Fibroblast of peridontal ligament (primary cell): ENCODE measurements around the gene IFNA10.
"Not testable (repeated sequence)": the region's sequence is repeated elsewhere in the genome, so short reads cannot be mapped to it uniquely, and the experiment has no call there.

Source experiments
- DNase-seq: peaks from one replicate; pipeline ENCODE4 v3.0.0-alpha.2; 2010; ENCODE audit errors: extremely low read depth

The IFNA10 gene

DNA sequence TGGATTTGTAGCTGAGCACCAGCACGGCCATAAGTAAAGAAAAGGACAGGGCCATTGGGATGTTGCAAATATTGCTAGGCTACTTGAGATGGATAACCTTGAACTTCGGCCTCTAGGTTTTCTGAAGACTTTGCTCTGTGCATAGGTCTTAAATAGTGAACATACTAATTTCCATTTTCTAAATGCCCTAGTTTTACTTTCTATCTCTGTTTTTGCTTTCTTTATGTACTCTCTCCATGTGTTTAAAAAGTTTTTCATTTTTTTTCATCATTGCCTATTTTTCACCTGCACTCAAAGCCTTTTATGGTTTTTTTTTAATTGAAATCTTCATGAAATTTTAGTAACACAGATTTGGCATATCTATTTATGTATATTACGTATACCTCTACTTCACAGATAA, at the start of gene IFNA10:
Gene IFNA10, minus strand, starts transcription at position 101 of the 400 bp plus-strand sequence. Its CDS starts 46 bp downstream, at position 55.
- DNase-seq, result not testable (repeated sequence)

DNA sequence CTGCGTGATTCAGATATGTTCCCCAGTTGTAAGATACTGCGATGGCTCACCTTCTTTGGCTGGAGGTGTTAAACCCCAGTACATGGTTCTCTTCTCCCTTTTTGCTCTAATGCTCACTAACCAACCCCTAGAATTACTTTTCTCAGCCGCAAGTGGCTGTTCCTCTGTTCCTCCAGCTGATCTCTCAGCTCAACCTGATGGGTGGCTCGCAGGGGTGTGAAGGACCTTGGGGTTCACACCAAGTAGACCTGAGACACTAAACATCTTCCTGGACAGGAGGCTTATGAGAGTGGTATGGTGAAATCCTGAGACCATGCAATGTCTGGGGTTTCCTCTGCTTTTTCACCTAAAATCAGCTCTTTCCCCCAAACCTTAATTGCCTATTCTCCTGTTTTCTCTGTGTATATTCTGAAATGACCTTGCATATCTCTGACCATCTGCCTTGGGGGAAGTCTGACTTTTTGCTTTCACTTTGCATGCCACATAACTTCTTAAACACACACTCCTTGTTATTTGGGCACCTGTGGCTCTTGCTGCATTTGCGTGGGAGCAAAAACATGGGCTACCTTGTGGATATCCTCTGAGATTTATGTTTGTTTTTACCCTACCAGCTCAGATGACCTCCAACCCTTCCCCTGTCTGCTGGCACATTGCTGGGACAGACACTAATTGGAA, 48.7 kb upstream of the IFNA10 start:
- no peak for DNase-seq

DNA sequence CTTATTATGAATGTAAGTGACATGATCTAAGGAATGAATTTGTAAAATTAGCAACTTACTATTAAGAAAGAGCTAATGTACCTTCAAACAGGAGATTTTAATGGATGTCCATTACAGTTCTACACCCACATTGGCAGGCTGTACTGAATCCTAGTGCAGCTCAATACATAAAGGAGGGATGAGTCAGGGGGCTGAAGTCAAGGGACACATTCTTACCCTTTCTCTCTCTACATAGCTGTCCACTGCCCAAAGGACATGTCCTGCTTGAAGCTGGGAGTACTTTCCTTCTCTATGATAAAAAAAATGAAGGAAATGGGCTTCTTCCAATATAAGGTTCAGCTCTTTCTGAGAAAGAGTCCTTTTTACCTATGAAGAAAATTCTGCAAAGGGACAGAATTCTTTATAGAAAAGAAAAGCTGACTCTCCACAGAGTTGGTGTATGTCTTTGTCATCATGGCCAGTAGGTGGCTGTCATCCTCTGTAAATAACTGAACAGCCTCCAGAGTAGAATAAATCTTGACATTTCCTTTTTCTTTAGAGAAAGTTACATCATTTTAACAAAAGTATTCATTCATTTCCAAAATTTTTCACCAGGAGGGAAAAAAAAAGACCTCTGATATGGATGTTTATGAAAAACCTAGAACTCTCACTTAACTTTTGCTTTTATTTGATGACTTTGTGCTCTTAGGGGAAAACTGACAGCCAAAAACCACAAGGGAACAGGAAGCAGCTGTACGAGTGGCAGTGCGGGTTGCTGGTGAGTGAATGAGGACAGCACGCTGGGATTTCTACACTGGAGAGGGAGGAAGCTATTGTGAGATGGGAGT, 46.0 kb upstream of the IFNA10 start:
- peak; percentile 34 for DNase-seq

DNA sequence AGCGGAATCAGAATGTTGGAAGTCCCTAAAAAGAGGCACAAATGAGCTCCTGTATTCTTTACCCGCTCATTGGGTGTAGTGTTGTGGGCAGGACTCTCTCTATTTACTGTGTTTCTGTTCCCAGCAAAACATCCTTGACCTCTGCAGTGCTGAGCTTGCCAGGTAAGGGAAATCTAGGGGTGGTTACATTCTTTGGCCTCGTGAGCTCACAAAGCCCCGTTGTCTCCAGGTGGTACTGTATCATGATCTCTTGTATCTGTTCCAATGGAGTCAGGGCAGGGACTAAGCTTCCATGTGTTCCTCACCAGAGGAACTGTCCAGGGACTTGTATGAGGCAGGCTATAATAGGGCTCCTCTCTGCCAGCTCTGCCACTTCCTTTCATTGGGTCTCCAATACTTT, 44.7 kb upstream of the IFNA10 start:
- no peak for DNase-seq

DNA sequence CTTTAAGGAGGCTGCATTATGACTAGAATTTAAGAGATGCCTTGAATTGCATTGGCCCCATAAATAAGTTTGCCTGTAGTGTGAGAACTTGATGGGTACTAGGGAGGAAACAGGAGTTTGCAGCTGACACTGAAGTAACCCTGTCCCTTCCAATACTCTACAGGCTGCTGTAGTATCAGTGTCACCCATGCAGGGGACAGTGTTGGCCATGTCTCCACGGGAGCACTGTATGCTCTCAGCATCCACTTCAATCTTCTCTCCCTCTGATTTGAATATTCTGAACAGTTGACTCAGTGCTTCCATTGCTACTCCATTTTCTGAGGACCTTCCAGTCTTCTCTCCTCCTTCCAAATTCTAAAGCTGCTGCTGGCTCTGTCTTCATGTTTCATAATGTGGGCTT, 44.2 kb upstream of the IFNA10 start:
- DNase-seq, result no peak

DNA sequence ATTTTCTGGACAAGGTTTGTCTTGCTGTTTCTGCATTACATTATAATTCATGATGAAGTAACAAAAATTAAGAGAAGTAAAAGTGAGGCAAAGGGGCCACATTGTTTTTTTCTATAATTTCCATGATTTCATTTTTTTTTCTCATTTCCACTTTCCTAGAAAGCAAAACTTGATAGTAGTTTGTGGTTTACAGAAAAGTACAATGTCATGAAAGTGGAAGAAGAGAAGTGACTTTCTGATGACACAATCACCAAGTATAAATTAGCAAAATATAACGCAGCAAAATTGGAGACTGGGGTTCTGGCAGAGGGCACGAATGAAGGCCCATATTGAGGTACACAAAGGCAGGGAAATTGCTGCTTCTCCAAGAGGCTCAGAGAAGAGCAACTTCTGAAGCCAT, 37.9 kb upstream of the IFNA10 start:
- DNase-seq, result no peak

DNA sequence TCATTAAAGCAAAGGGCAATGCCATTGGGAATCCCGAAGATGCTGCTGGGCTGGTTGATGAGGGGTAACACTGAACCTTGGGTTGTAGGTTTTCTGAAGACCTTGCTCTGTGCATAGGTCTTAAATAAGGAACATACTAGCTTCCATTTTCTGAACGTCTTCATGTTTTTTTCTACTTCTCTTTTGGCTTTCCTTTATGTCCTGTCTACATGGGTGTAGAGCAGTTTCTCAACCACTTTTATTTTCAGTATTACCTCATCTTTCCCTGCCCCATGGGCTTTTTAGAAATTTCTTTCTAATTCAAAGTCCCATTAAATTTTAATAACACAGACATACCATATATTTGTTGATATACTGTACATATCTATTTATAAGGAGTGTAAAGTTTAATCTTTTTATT, 33.0 kb upstream of the IFNA10 start, which contains the start of gene IFNA14:
Gene IFNA14, minus strand, starts transcription at position 95 of the 400 bp plus-strand sequence. Its CDS starts 70 bp downstream, at position 25.
- no peak for DNase-seq

DNA sequence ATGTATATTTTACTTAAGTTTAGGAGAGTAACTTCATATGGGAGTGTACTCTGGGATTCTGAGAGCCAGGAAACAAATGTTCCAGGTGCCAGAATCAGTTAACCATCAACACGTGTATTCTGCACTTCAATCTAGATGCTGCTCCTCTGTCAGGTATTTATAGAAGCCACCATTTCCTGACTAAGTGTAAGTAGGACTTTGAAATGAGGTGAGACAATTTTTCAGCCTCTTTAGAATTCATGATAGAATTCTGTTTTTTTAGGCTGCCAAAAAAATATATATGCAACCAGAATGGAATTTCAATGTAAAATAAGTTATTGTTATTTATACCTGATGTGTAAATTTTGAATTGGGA, 29.4 kb upstream of the IFNA10 start:
- DNase-seq, result not testable (repeated sequence)

DNA sequence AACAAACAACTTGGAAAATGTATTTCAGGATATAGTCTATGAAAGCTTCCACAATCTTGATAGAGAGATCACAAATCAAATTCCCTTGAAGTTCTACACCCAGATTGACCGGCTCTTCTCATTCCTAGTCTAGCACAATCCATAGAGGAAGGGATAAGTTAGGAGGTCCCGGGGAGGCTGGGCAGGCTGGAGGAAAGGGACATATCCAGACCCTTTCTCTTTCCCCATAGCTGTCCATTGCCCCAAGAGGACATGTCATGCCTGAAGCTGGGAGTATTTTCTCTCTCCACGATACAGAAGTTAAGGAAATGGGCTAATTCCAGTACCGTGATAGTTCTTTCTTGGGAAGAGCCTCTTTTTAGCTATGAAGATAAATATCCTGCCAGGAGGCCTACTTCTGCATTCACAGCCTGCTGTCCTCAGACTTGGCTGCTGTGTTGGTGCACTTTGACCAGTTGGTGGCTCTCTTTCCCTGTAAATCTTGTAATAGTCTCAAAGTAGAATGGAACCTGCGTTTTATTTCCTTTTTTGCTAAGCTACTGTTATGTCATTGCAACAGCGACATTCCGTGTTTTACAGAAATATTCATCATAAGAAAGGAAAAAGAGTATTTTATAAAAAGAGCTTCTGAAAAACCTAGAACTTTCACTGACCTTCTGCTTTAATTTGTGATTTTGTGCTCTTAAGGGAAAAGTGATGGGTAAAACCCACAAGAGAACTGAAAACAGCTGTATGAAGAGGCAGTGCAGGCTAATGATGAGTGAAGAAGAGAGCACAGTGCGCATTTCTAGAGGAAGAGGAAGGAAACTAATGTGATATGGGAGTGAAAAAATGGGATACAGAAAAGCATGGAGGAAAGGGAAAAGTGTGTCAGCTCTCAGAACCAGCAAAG, 28.8 kb upstream of the IFNA10 start:
- DNase-seq, result peak; percentile 58

DNA sequence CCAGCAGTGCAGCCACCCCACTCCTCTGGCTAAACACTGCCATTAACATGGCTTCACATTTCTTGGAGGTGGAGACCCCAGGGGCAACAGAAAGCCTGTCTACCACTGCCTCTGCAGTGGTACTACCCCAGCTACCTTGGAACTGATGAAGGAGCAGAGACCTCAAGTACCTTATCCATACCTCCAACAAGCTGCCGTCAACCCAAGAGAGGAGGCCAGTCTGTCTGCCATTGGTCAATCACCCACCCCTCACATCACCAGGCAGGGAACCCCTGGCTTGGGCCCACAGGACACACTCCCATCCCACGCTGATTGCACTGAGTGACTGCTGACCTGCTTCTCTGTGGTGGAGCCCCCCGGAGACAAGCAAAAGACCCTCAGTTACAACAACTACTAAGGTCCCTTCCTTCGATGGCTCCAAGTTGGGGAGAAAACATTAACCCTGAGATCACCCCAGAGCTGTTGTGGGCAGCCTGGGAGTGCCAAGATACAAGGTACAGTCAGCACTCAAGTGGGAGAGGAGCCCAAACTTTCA, 27.3 kb upstream of the IFNA10 start:
- no peak for DNase-seq

DNA sequence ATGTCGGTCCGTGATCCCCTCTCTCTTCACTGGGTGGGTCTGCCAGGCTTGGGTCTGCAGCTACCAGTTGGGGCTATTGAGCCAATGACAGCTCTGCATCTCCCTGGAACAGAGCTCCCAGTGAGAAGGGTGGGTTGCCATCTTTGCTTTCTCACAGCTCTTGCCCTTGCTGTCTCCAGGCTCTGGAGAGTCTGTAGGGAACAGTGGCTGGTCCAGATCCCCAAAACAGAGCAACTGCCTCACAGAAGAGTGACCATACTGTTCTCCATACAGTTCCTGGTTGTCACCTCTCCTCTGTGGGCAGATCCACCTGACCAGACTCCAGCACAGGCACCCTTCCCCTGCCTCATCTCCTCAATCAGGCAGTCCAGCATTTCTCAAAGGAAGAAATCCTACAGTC, 26.3 kb upstream of the IFNA10 start:
- DNase-seq, result no peak

DNA sequence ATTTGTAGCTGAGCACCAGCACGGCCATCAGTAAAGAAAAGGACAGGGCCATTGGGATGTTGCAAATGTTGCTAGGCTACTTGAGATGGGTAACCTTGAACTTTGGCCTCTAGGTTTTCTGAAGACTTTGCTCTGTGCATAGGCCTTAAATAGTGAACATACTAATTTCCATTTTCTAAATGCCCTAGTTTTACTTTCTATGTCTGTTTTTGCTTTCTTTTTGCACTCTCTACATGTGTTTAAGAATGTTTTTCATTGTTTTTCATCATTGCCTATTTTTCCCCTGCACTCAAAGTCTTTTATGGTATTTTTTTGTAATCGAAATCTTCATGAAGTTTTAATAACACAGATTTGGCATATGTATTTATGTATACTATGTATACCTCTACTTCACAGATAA, 21.2 kb upstream of the IFNA10 start, which contains the start of gene IFNA17:
Gene IFNA17, minus strand, starts transcription at position 101 of the 400 bp plus-strand sequence. Its CDS starts 49 bp downstream, at position 52.
- DNase-seq, result no peak

DNA sequence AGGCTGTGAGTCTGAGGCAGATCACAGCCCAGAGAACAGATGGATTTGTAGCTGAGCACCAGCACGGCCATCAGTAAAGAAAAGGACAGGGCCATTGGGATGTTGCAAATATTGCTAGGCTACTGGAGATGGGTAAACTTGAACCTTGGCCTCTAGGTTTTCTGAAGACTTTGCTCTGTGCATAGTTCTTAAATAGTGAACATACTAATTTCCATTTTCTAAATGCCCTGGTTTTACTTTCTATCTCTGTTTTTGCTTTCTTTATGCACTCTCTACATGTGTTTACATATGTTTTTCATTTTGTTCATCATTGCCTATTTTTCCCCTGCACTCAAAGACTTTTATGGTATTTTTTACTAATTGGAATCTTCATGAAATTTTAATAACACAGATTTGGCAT, 10.3 kb upstream of the IFNA10 start, which contains the start of gene IFNA16:
Gene IFNA16, minus strand, starts transcription at position 101 of the 400 bp plus-strand sequence. Its CDS starts 6 bp downstream, at position 95.
- not testable (repeated sequence) for DNase-seq

DNA sequence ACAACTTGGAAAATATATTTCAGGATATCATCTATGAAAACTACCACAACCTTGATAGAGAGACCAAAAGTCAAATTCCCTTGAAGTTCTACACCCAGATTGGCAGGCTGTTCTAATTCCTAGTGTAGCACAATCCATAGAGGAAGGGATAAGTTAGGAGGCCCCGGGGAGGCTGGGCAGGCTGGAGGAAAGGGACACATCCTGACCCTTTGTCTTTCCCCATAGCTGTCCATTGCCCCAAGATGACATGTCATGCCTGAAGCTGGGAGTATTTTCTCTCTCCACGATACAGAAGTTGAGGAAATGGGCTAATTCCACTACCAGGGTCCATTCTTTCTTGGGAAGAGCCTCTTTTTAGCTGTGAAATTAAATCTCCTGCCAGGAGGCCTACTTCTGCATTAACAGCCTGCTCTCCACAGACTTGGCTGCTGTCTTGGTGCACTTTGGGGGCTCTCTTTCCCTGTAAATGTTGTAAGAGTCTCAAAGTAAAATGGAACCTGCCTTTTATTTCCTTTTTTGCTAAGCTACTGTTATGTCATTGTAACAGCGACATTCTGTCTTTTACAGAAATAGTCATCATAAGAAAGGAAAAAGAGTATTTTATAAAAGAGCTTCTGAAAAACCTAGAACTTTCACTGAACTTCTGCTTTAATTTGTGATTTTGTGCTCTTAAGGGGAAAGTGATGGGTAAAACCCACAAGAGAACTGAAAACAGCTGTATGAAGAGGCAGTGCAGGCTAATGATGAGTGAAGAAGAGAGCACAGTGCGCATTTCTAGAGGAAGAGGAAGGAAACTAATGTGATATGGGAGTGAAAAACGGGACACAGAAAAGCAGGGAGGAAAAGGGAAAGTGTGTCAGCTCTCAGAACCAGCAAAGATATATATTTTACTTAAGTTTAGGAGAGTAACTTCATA, 6.7 kb upstream of the IFNA10 start:
- DNase-seq, result peak; percentile 8

DNA sequence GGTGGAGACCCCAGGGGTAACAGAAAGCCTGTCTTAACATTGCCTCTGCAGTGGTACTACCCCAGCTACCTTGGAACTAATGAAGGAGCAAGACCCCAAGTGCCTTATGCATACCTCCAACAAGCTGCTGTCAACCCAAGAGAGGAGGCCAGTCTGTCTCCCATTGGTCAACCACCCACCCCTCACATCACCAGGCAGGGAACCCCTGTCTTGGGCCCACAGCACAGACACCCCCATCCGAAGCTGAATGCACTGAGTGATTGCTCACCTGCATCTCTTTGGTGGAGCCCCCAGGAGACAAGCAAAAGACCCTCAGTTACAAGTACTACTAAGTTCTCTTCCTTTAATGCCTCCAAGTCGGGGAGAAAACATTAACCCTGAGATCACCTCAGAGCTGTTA, 5.2 kb upstream of the IFNA10 start:
- DNase-seq, result not testable (repeated sequence)

DNA sequence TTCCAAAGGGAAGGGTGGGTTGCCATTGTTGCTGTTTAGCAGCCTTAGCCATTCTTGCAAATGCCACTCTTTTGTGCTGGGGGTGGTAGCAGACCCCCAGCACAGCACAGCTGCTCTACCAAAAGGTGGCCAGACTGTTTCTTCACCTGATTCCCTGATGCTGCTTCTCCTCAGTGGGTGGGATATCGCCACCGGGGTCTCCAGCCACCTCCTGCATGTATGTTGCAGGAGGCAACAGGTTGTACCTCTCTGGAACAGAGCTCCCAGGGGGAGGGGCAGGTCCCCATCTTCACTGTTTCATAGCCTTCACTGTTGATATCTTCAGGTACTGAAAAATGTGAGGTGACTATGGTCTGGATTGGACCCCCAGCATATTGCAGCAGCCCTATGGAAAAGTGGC, 3.8 kb upstream of the IFNA10 start:
- DNase-seq, result not testable (repeated sequence)

DNA sequence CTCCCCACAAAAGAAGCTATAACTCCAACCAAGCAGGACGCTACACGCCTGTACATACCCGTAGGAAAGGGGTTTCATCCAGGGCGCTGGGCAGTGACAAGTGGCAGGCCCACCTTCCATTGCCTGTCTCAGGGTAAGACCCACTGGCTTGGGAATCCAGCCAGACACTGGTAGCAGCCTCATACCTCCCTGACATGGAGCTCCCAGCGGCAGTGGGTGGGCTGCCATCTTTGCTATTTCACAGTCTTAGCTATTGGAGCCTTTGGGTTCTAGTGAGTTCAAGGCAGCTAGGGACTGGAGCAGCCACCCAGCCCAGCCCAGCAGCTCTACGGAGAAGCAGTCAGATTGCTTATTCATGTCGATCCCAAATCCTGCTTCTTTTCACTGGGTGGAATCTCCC, 3.4 kb upstream of the IFNA10 start:
- DNase-seq, result no peak

DNA sequence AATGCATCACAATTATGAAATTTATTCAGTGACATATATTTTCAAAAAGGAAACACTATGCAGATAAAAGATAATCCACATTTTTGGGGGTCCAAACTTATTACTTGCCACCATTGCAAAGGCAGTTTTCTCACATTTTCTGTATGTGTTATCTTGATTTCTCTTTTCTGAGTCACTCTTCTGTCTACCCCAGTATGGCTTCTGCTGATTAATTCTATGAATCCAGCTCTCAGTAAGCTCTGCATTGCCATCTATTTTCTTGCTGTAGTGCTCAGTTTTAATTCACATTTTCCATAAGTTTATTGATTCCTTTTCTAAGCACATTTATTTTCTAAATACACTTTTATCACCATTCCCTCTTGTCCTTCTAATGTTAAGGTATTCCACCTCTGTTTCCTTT, 1.7 kb downstream of the IFNA10 start:
- DNase-seq, result no peak

DNA sequence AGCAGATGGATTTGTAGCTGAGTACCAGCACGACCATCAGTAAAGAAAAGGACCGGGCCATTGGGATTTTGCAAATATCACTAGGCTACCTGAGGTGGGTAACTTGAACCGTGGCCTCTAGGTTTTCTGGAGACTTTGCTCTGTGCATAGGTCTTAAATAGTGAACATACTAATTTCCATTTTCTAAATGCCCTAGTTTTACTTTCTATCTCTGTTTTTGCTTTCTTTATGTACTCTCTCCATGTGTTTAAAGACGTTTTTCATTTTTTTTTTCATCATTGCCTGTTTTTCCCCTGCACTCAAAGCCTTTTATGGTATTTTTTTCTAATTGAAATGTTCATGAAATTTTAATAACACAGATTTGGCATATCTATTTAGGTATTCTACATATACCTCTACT, 4.8 kb downstream of the IFNA10 start, which contains the start of gene IFNA7:
Gene IFNA7, minus strand, starts transcription at position 101 of the 400 bp plus-strand sequence. Its CDS starts 40 bp downstream, at position 61.
- not testable (repeated sequence) for DNase-seq
